K562 (cell line): ENCODE data around the gene HCRTR1. TPM values are rescaled to one million over a fixed set of nuclear protein-coding genes. Genes with fewer than 3 reads are reported as not detected.
A peak's percentile ranks its signal among the peaks of the same experiment; 100 is the strongest.

Source experiments
- ATAC-seq: fragments of 200-7000 bp; cut with Tn5 transposase; 3 replicates; pipeline ENCODE4 v1.9.1; 2020; ENCODE audit warnings: moderate library complexity
- BruUV-seq: library from RNA; stranded (reverse); fragments of 400-500 nt; replicated peaks from 2 replicates; lab custom pipeline; 2021; lab: Mats Ljungman, UMichigan
- CTCF ChIA-PET: fragments of 300-600 bp; formaldehyde crosslinking; extraction: SDS; loops from one replicate; lab custom pipeline; 2021; ENCODE audit warnings: low intra/inter-chr PET ratio; lab: Yijun Ruan, JAX
- POLR2A ChIA-PET: fragments of 300-600, 350-650 bp; sonication (Branson Sonifier 250); formaldehyde crosslinking; extraction: SDS; loops from one replicate; lab custom pipeline; 2021; ENCODE audit warnings: antibody characterized with exemption, inconsistent platforms; lab: Yijun Ruan, JAX
- DNase-seq, 4 experiments: peaks; one replicate each; pipeline versions ENCODE4 v3.0.0 to v3.0.0-alpha.2; 2011 to 2018; ENCODE audit warnings: low spot score in 3 of 4, mixed read lengths in 3 of 4; ENCODE audit errors: extremely low read depth in 1 of 4
- FAIRE-seq: peaks from 2 replicates; lab custom pipeline; 2011; peaks lifted over from hg19 to GRCh38; lab: Jason Lieb, UNC
- H2AFZ ChIP-seq: 2 replicates; pipeline ENCODE4 v1.6.0; 2011; ENCODE audit warnings: low read depth, low read length, control low read depth, inconsistent platforms
- H3K27ac ChIP-seq: fragments of 200-600 bp; 3 replicates; pipeline ENCODE4 v1.8.0; 2011; ENCODE audit warnings: low read depth, mild to moderate bottlenecking, control low read depth, inconsistent platforms, low read length, moderate library complexity, mixed read lengths; ENCODE audit errors: extremely low read depth
- H3K27me3 ChIP-seq, 2 experiments: fragments of 300-600 bp in 1 of 2; 2 replicates in 1 of 2; 3 replicates in 1 of 2; pipeline versions ENCODE4 v1.6.0 to v1.8.0; 2011; ENCODE audit warnings: inconsistent platforms in 2 of 2, low read length in 2 of 2, mild to moderate bottlenecking in 1 of 2, mixed read lengths in 1 of 2, moderate library complexity in 1 of 2; ENCODE audit not compliant: control insufficient read depth in 2 of 2, insufficient read depth in 2 of 2
- H3K36me3 ChIP-seq: fragments of 300-600 bp; 3 replicates; pipeline ENCODE4 v1.8.0; 2011; ENCODE audit warnings: mild to moderate bottlenecking, low read length, inconsistent platforms; ENCODE audit not compliant: control insufficient read depth, insufficient read depth
- H3K4me1 ChIP-seq, 2 experiments: fragments of 200-600 bp in 1 of 2; replicated peaks in 1 of 2; 2 replicates in 1 of 2; 3 replicates in 1 of 2; pipeline versions ENCODE4 v1.5.1 to v1.8.0; 2011; ENCODE audit warnings: inconsistent platforms in 2 of 2, low read length in 2 of 2, mild to moderate bottlenecking in 1 of 2, mixed read lengths in 1 of 2, moderate library complexity in 1 of 2; ENCODE audit not compliant: control insufficient read depth in 2 of 2, insufficient read depth in 2 of 2
- H3K4me2 ChIP-seq: 2 replicates; pipeline ENCODE4 v1.6.1; 2011; ENCODE audit warnings: low read length, control low read depth, inconsistent platforms, mixed read lengths; ENCODE audit not compliant: insufficient read depth
- H3K4me3 ChIP-seq: fragments of 200-600 bp; sonication (generic), shearing (Covaris generic); 2 replicates; pipeline ENCODE4 v1.5.1; 2016; ENCODE audit warnings: control low read depth, inconsistent platforms
- H3K79me2 ChIP-seq: fragments of 200-600 bp; 3 replicates; pipeline ENCODE4 v1.8.0; 2011; ENCODE audit warnings: low read length, inconsistent platforms; ENCODE audit not compliant: control insufficient read depth, insufficient read depth
- H3K9ac ChIP-seq, 2 experiments: 2 replicates each; pipeline versions ENCODE4 v1.6.0 to v1.6.1; 2011; ENCODE audit warnings: low read depth in 2 of 2, low read length in 2 of 2, control low read depth in 1 of 2, inconsistent platforms in 1 of 2, mild to moderate bottlenecking in 1 of 2, mixed read lengths in 1 of 2; ENCODE audit not compliant: insufficient read depth in 1 of 2
- H3K9me1 ChIP-seq: one replicate; pipeline ENCODE4 v1.6.0; 2011; ENCODE audit warnings: inconsistent platforms, mild to moderate bottlenecking, low read length, moderate library complexity; ENCODE audit not compliant: control insufficient read depth, insufficient read depth
- H3K9me3 ChIP-seq: replicated peaks from 2 replicates; pipeline ENCODE4 v1.5.1; 2011; ENCODE audit warnings: low read depth, low read length, inconsistent platforms; ENCODE audit not compliant: control insufficient read depth, insufficient read depth
- H4K20me1 ChIP-seq: replicated peaks from 2 replicates; pipeline ENCODE4 v1.6.1; 2011; ENCODE audit warnings: low read length, inconsistent platforms, mixed read lengths; ENCODE audit not compliant: control insufficient read depth, insufficient read depth
- ELF2 ChIP-seq: fragments of 250-450 bp; sonication (Bioruptor Pico); IDR thresholded peaks from 2 replicates; pipeline ENCODE4 v1.5.0; 2021; ENCODE audit warnings: mild to moderate bottlenecking
- HDAC2 ChIP-seq: fragments of 450-650 bp; IDR thresholded peaks from 2 replicates; pipeline ENCODE4 v1.6.1; 2016; ENCODE audit warnings: mild to moderate bottlenecking
- ILF3 ChIP-seq: fragments of 450-650 bp; IDR thresholded peaks from 2 replicates; pipeline ENCODE4 v1.6.1; 2018; ENCODE audit warnings: antibody characterized with exemption, mild to moderate bottlenecking, moderate library complexity, borderline replicate concordance
- TAL1 ChIP-seq: fragments of 450-650 bp; IDR thresholded peaks from 2 replicates; pipeline ENCODE4 v1.6.1; 2016; ENCODE audit warnings: mild to moderate bottlenecking
- ZFP1 ChIP-seq: fragments of 450-650 bp; formaldehyde crosslinking; IDR thresholded peaks from 2 replicates; pipeline ENCODE4 v1.4.0; 2020; ENCODE audit warnings: mild to moderate bottlenecking, mixed read lengths
- ZNF174 ChIP-seq: fragments of 250-450 bp; sonication (Bioruptor Pico); IDR thresholded peaks from 2 replicates; pipeline ENCODE4 v1.4.0; 2020; ENCODE audit warnings: mild to moderate bottlenecking
- ZNF408 ChIP-seq: fragments of 250-450 bp; sonication (Bioruptor Pico); IDR thresholded peaks from 2 replicates; pipeline ENCODE4 v1.4.0; 2020; ENCODE audit warnings: low read depth, mild to moderate bottlenecking, moderate library complexity
- WGBS: fragments of 100-300 bp; shearing (Covaris generic); methylation state at CpG from one replicate; pipeline ENCODE4 v1.1.6; 2016; ENCODE audit warnings: low coverage, mixed read lengths; ENCODE audit not compliant: insufficient coverage; ENCODE audit errors: missing lambda C conversion rate; 5-methylcytosine and 5-hydroxymethylcytosine counted together
- in situ Hi-C: fragments of 300-500 bp; cut with MboI; formaldehyde crosslinking; loops from 4 replicates; pipeline ENCODE4 v1.15.0; 2018; ENCODE audit warnings: inconsistent platforms, mixed read lengths
- intact Hi-C: fragments of 100-400 bp; cut with micrococcal nuclease; formaldehyde crosslinking; loops from 2 replicates; pipeline ENCODE4 v1.14.2; 2022
- polyA plus RNA-seq, 8 experiments: library from polyadenylated mRNA; depleted of rRNA in 4 of 8; stranded (reverse) in 5 of 8; unstranded in 3 of 8; fragments of >200 nt; fragmentation: Nextera tagmentation in 2 of 8; fragmentation: Illumina TruSeq in 1 of 8; extraction: Ambion mirVana in 2 of 8; extraction: Trizol in 1 of 8; gene quantifications; 2 replicates each; pipeline versions ENCODE4 v1.2.1 to v1.2.3, GENCODE V29; 2011 to 2014; ENCODE audit warnings: inconsistent platforms in 1 of 8, missing spikeins in 1 of 8
- total RNA-seq, 7 experiments: library from RNA; depleted of rRNA in 6 of 7; stranded (reverse); fragments of >200 nt in 6 of 7; fragmentation: Illumina TruSeq in 2 of 7; extraction: Trizol in 2 of 7; gene quantifications; 2 replicates each; pipeline versions ENCODE4 v1.2.1 to v1.2.3, GENCODE V29; 2011 to 2021; ENCODE audit warnings: low replicate concordance in 1 of 7
- TF ChIP-seq, protein P1 (sequence below): fragments of 450-650 bp; IDR thresholded peaks from 2 replicates; pipeline ENCODE4 v1.6.1; 2018; ENCODE audit warnings: mild to moderate bottlenecking, low read depth; ENCODE audit not compliant: partially characterized antibody
- TF ChIP-seq, protein P2 (sequence below): fragments of 450-650 bp; IDR thresholded peaks from 2 replicates; pipeline ENCODE4 v1.6.1; 2018; ENCODE audit not compliant: partially characterized antibody
- TF ChIP-seq, protein P3 (sequence below): fragments of 450-650 bp; conservative IDR thresholded peaks from 2 replicates; pipeline ENCODE4 v1.6.1; 2016; ENCODE audit warnings: missing genetic modification characterization, low read depth, mild to moderate bottlenecking, missing compliant biosample characterization, moderate library complexity

HCRTR1 gene
- total and polyA plus RNA-seq, 9 of the 15 experiments (the other 6 are each of a cell fraction or from before 2014, with no cell fraction given) = not detected

DNA sequence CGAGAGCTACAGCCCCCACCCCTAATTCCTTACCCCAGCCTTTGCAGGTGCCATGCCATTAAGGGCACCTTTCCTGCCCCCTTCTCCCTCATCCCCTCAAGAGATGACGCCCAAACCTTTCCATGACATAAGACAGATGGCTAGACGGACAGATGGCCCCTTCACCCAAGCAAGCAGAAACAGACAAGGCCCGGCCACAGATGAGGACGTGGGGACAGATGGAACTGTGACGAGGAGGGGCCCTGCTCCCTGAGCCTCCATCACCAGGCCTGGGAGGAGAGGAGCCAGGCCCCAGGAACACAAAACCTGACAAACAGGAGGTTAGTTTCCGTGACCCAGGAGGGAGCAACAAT, 51.9 kb downstream of the HCRTR1 start:
- 0 out of 4 replicates have a peak overlapping the region, but pooled peaks of 1 of the 2 experiments have one; percentile 31 for H3K9ac ChIP-seq
- ATAC-seq (no peak), DNase-seq (no peak), FAIRE-seq (no peak)
- intact Hi-C loops (no loop called here), in situ Hi-C loops (loop anchor here (5.0 kb wide), 1 partner anchor 78 kb away; no protein-coding TSS in a partner anchor)
- WGBS = 2% methylated on average over 7 of the region's 7 CpGs
- no peaks in the 10 kb centered on the region for H3K79me2 ChIP-seq
- H3K36me3 ChIP-seq = no peaks in the 10 kb centered on the region
- TF ChIP-seq HDAC2 (no peak), ZNF174 (no peak), ILF3 (no peak), ELF2 (CRISPR knock-in tag) (no peak), TAL1 (no peak), ZFP1 (CRISPR knock-in tag) (no peak), ZNF408 (no peak)
- TF ChIP-seq, protein P1, sequence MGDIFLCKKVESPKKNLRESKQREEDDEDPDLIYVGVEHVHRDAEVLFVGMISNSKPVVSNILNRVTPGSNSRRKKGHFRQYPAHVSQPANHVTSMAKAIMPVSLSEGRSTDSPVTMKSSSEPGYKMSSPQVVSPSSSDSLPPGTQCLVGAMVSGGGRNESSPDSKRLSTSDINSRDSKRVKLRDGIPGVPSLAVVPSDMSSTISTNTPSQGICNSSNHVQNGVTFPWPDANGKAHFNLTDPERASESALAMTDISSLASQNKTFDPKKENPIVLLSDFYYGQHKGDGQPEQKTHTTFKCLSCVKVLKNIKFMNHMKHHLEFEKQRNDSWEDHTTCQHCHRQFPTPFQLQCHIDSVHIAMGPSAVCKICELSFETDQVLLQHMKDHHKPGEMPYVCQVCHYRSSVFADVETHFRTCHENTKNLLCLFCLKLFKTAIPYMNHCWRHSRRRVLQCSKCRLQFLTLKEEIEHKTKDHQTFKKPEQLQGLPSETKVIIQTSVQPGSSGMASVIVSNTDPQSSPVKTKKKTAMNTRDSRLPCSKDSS = no peak
- TF ChIP-seq, protein P2, sequence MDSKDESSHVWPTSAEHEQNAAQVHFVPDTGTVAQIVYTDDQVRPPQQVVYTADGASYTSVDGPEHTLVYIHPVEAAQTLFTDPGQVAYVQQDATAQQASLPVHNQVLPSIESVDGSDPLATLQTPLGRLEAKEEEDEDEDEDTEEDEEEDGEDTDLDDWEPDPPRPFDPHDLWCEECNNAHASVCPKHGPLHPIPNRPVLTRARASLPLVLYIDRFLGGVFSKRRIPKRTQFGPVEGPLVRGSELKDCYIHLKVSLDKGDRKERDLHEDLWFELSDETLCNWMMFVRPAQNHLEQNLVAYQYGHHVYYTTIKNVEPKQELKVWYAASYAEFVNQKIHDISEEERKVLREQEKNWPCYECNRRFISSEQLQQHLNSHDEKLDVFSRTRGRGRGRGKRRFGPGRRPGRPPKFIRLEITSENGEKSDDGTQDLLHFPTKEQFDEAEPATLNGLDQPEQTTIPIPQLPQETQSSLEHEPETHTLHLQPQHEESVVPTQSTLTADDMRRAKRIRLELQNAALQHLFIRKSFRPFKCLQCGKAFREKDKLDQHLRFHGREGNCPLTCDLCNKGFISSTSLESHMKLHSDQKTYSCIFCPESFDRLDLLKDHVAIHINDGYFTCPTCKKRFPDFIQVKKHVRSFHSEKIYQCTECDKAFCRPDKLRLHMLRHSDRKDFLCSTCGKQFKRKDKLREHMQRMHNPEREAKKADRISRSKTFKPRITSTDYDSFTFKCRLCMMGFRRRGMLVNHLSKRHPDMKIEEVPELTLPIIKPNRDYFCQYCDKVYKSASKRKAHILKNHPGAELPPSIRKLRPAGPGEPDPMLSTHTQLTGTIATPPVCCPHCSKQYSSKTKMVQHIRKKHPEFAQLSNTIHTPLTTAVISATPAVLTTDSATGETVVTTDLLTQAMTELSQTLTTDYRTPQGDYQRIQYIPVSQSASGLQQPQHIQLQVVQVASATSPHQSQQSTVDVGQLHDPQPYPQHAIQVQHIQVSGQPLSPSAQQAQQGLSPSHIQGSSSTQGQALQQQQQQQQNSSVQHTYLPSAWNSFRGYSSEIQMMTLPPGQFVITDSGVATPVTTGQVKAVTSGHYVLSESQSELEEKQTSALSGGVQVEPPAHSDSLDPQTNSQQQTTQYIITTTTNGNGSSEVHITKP = no peak
- TF ChIP-seq, protein P3, sequence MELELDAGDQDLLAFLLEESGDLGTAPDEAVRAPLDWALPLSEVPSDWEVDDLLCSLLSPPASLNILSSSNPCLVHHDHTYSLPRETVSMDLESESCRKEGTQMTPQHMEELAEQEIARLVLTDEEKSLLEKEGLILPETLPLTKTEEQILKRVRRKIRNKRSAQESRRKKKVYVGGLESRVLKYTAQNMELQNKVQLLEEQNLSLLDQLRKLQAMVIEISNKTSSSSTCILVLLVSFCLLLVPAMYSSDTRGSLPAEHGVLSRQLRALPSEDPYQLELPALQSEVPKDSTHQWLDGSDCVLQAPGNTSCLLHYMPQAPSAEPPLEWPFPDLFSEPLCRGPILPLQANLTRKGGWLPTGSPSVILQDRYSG (tag) = no peak
- no peak overlapping the region for H2AFZ ChIP-seq
- H3K27me3 ChIP-seq = peaks cover 48 to 94% of the 10 kb centered on the region in 2 experiments
- BruUV-seq = no TSS peak
- H3K4me3 ChIP-seq = no peak overlapping the region
- CTCF ChIA-PET = no interaction called here
- no peak overlapping the region for H3K27ac ChIP-seq
- POLR2A ChIA-PET = interaction anchor here (1.1 kb wide), 1 partner anchor 11 kb away, joined by 5 read pairs; no protein-coding TSS in a partner anchor
- H3K4me2 ChIP-seq = no peak overlapping the region
- H4K20me1 ChIP-seq = peaks cover 13% of the 10 kb centered on the region
- H3K4me1 ChIP-seq = peaks cover 0 to 21% of the 10 kb centered on the region in 2 experiments; a peak in 3 of 5 replicates
- no peaks in the 10 kb centered on the region for H3K9me3 ChIP-seq
- no peaks in the 10 kb centered on the region for H3K9me1 ChIP-seq
